Endothelial cell (in vitro differentiated cells): ENCODE results near the gene TIPARP. TPM values are rescaled to one million over a fixed set of nuclear protein-coding genes. Genes with fewer than 3 reads are reported as not detected.
"Not testable (repeated sequence)": the region's sequence is repeated elsewhere in the genome, so short reads cannot be mapped to it uniquely, and the experiment has no call there.

ENCODE experiments used
- DNase-seq: peaks from one replicate; pipeline ENCODE4 v3.0.0; 2021; ENCODE audit warnings: low spot score
- H3K27ac Mint-ChIP-seq: one replicate; pipeline ENCODE4 v1.8.0; 2021; ENCODE audit warnings: mixed read lengths, inconsistent platforms; ENCODE audit not compliant: unreplicated experiment
- H3K27me3 Mint-ChIP-seq: one replicate; pipeline ENCODE4 v1.8.0; 2021; ENCODE audit warnings: mild to moderate bottlenecking, moderate library complexity, mixed read lengths, inconsistent platforms; ENCODE audit not compliant: unreplicated experiment
- H3K36me3 Mint-ChIP-seq: one replicate; pipeline ENCODE4 v1.8.0; 2021; ENCODE audit warnings: mild to moderate bottlenecking, low read depth, mixed read lengths, inconsistent platforms; ENCODE audit not compliant: unreplicated experiment
- H3K4me1 Mint-ChIP-seq: one replicate; pipeline ENCODE4 v1.8.0; 2021; ENCODE audit warnings: mild to moderate bottlenecking, mixed read lengths, inconsistent platforms; ENCODE audit not compliant: unreplicated experiment
- H3K4me3 Mint-ChIP-seq: one replicate; pipeline ENCODE4 v1.8.0; 2021; ENCODE audit warnings: mild to moderate bottlenecking, mixed read lengths, inconsistent platforms; ENCODE audit not compliant: unreplicated experiment
- H3K9me3 Mint-ChIP-seq: one replicate; pipeline ENCODE4 v1.8.0; 2021; ENCODE audit warnings: mixed read lengths, inconsistent platforms; ENCODE audit not compliant: unreplicated experiment
- CTCF ChIP-seq: fragments of 200-600 bp; sonication (generic); IDR thresholded peaks from one replicate; pipeline ENCODE4 v1.5.0; 2021; ENCODE audit warnings: antibody characterized with exemption; ENCODE audit not compliant: unreplicated experiment
- total RNA-seq: library from RNA; stranded (reverse); fragmentation: NEBNext Ultra II Directional; extraction: Animal tissue kit (Norgen Biotek cat#: 25700); gene quantifications from one replicate; pipeline ENCODE4 v1.2.1, GENCODE V29; 2021; ENCODE audit not compliant: unreplicated experiment

The TIPARP gene
- total RNA-seq, 1 donor from 2014 or later: 8.9 TPM

GRCh38 chr3:156707588-156707987 is 33.2 kb downstream of the TIPARP start:
- H3K36me3 Mint-ChIP-seq: peaks cover 4% of the 10 kb centered on the region
- TF ChIP-seq CTCF: no peak
- H3K27ac Mint-ChIP-seq: no peak overlapping the region

DNA sequence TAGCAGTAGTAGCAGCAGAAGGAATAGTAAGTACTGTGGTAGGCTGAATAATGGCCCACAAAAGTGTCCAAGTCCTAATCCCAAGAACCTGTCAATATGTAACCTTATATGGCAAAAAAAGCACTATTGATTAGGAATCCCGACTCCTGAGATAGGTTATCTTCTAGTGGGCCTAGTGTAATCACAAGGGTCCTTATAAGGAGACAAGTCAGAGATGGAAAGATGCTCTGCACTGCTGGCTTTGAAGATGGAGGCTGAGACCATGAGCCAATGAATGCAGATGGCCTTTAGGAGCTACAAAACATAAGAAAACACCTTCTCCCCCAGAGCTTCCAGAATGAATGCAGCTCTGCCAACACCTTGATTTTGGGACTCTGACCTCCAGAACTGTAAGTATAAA is 36.0 kb downstream of the TIPARP start:
- no peaks in the 10 kb centered on the region for H3K36me3 Mint-ChIP-seq

More at GRCh38 chr3:156707588-156707987, 33.2 kb downstream of the TIPARP start:
- Mint-ChIP-seq H3K9me3 (no peaks in the 10 kb centered on the region), H3K27me3 (no peaks in the 10 kb centered on the region), H3K4me1 (no peaks in the 10 kb centered on the region), H3K4me3 (no peak overlapping the region)
- no peak for DNase-seq

GRCh38 chr3:156711113-156711512 is 36.7 kb downstream of the TIPARP start:
- Mint-ChIP-seq H3K4me1 (no peaks in the 10 kb centered on the region), H3K36me3 (no peaks in the 10 kb centered on the region), H3K4me3 (no peak overlapping the region), H3K27ac (no peak overlapping the region), H3K27me3 (no peaks in the 10 kb centered on the region), H3K9me3 (no peaks in the 10 kb centered on the region)
- no peak for DNase-seq
- no peak for TF ChIP-seq CTCF

More for the DNA sequence above, 36.0 kb downstream of the TIPARP start:
- no peaks in the 10 kb centered on the region for H3K4me1 Mint-ChIP-seq
- no peaks in the 10 kb centered on the region for H3K27me3 Mint-ChIP-seq
- TF ChIP-seq CTCF: no peak
- H3K27ac Mint-ChIP-seq: no peak overlapping the region
- no peak overlapping the region for H3K4me3 Mint-ChIP-seq
- DNase-seq: no peak
- no peaks in the 10 kb centered on the region for H3K9me3 Mint-ChIP-seq

DNA sequence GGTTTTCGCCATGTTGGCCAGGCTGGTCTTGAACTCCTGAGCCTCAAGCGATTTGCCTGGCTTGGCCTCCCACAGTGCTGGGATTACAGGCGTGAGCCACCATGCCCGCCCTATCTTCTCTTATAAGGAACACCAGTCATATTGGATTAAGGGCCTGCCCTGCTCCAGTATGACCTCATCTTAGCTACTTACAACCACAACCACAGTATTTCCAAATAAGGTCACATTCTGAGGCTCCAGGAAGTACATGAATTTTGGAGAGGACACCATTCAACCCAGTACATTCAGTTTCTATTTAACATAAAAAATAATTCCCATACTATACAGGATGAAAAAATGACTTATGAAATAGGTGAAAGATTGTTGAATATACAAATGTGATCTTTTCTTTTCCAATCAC is 37.6 kb downstream of the TIPARP start:
- H3K9me3 Mint-ChIP-seq, H3K4me1 Mint-ChIP-seq: not testable (repeated sequence)

GRCh38 chr3:156716105-156716862 is 41.9 kb downstream of the TIPARP start:
- no peak for DNase-seq
- TF ChIP-seq CTCF: no peak
- no peaks in the 10 kb centered on the region for H3K27me3 Mint-ChIP-seq
- no peaks in the 10 kb centered on the region for H3K36me3 Mint-ChIP-seq
- H3K27ac Mint-ChIP-seq: no peak overlapping the region
- no peaks in the 10 kb centered on the region for H3K9me3 Mint-ChIP-seq
- H3K4me3 Mint-ChIP-seq: no peak overlapping the region
- no peaks in the 10 kb centered on the region for H3K4me1 Mint-ChIP-seq

More for the DNA sequence above, 37.6 kb downstream of the TIPARP start:
- H3K27ac Mint-ChIP-seq, DNase-seq, H3K4me3 Mint-ChIP-seq, H3K36me3 Mint-ChIP-seq, H3K27me3 Mint-ChIP-seq: not testable (repeated sequence)
